Keratinocyte (primary cell): ENCODE measurements around the gene CST4. TPM values are rescaled to one million over a fixed set of nuclear protein-coding genes. Genes with fewer than 3 reads are reported as not detected.

ENCODE experiments used
- DNase-seq: peaks from one replicate; pipeline ENCODE4 v3.0.0-alpha.2; 2011; ENCODE audit warnings: low read depth, missing footprints, low spot score
- FAIRE-seq: peaks from 2 replicates; lab custom pipeline; 2011; peaks lifted over from hg19 to GRCh38; lab: Jason Lieb, UNC
- H2AFZ ChIP-seq: 2 replicates; pipeline ENCODE4 v1.6.0; 2012; ENCODE audit warnings: low read length, control low read depth, inconsistent platforms; ENCODE audit not compliant: control insufficient read depth
- H3K27ac ChIP-seq: 2 replicates; pipeline ENCODE4 v1.5.1; 2011; ENCODE audit warnings: low read length; ENCODE audit not compliant: control insufficient read depth, insufficient read depth
- H3K27me3 ChIP-seq: 3 replicates; pipeline ENCODE4 v1.6.0; 2011; ENCODE audit warnings: low read length; ENCODE audit not compliant: control insufficient read depth, insufficient read depth; ENCODE audit errors: extremely low read depth
- H3K36me3 ChIP-seq, 2 experiments: 2 replicates in 1 of 2; 3 replicates in 1 of 2; pipeline ENCODE4 v1.5.1; 2011; ENCODE audit warnings: low read length in 2 of 2, mild to moderate bottlenecking in 1 of 2; ENCODE audit not compliant: control insufficient read depth in 2 of 2, insufficient read depth in 2 of 2; ENCODE audit errors: extremely low read depth in 1 of 2
- H3K4me1 ChIP-seq: 3 replicates; pipeline ENCODE4 v1.5.1; 2011; ENCODE audit warnings: low read length; ENCODE audit not compliant: control insufficient read depth, insufficient read depth; ENCODE audit errors: extremely low read depth
- H3K4me2 ChIP-seq: 3 replicates; pipeline ENCODE4 v1.6.0; 2011; ENCODE audit warnings: low read depth, low read length; ENCODE audit not compliant: control insufficient read depth, insufficient read depth; ENCODE audit errors: extremely low read depth
- H3K4me3 ChIP-seq, 3 experiments: fragments of 200-600 bp in 1 of 3; sonication (generic) in 1 of 3; 2 replicates in 2 of 3; 3 replicates in 1 of 3; pipeline ENCODE4 v1.5.1; 2011 to 2016; ENCODE audit warnings: low read length in 3 of 3, mild to moderate bottlenecking in 3 of 3, control low read depth in 2 of 3, inconsistent platforms in 1 of 3, low read depth in 1 of 3, mixed read lengths in 1 of 3, mixed run types in 1 of 3, moderate library complexity in 1 of 3; ENCODE audit not compliant: control insufficient read depth in 2 of 3, insufficient read depth in 2 of 3; ENCODE audit errors: extremely low read depth in 1 of 3
- H3K79me2 ChIP-seq: 2 replicates; pipeline ENCODE4 v1.6.0; 2012; ENCODE audit warnings: low read length; ENCODE audit not compliant: control insufficient read depth, insufficient read depth
- H3K9ac ChIP-seq: 3 replicates; pipeline ENCODE4 v1.6.0; 2011; ENCODE audit warnings: low read length; ENCODE audit not compliant: control insufficient read depth, insufficient read depth; ENCODE audit errors: extremely low read depth
- H3K9me1 ChIP-seq: 3 replicates; pipeline ENCODE4 v1.6.0; 2011; ENCODE audit warnings: low read length; ENCODE audit not compliant: control insufficient read depth, insufficient read depth; ENCODE audit errors: extremely low read depth
- H3K9me3 ChIP-seq: 2 replicates; pipeline ENCODE4 v1.5.1; 2012; ENCODE audit warnings: low read depth, low read length; ENCODE audit not compliant: control insufficient read depth
- H4K20me1 ChIP-seq: 3 replicates; pipeline ENCODE4 v1.6.0; 2011; ENCODE audit warnings: low read length; ENCODE audit not compliant: control insufficient read depth, insufficient read depth; ENCODE audit errors: extremely low read depth
- CTCF ChIP-seq, 3 experiments: IDR thresholded peaks in 1 of 3; conservative IDR thresholded peaks in 1 of 3; optimal IDR thresholded peaks in 1 of 3; 2 replicates in 2 of 3; 3 replicates in 1 of 3; pipeline versions ENCODE3 to v1.5.1; 2011; ENCODE audit warnings: low read length in 3 of 3, mild to moderate bottlenecking in 3 of 3, moderate library complexity in 2 of 3, control low read depth in 1 of 3, inconsistent platforms in 1 of 3; ENCODE audit not compliant: insufficient read depth in 2 of 3; ENCODE audit errors: extremely low read depth in 1 of 3
- EZH2 ChIP-seq: IDR thresholded peaks from one replicate; pipeline ENCODE4 v1.6.1; 2012; ENCODE audit warnings: inconsistent platforms, mild to moderate bottlenecking, low read length, moderate library complexity
- dilution Hi-C: fragments of 300-500 bp; cut with MboI; formaldehyde crosslinking; loops from one replicate; pipeline ENCODE4 v1.7.0; 2020; ENCODE audit warnings: low sequenced_read_pairs; ENCODE audit not compliant: extremely low pct_ligation_motif_present
- polyA plus RNA-seq, 5 experiments: library from polyadenylated mRNA; depleted of rRNA in 3 of 5; stranded (reverse) in 3 of 5; stranded (forward) in 1 of 5; unstranded in 1 of 5; fragments of >200 nt; gene quantifications; 1 replicate in 1 of 5; 2 replicates in 3 of 5; 3 replicates in 1 of 5; pipeline versions ENCODE4 v1.2.1 to v1.2.3, GENCODE V29; 2011 to 2012; ENCODE audit warnings: missing spikeins in 2 of 5, low read depth in 1 of 5, low replicate concordance in 1 of 5

Gene CST4
- polyA plus RNA-seq, 1 donor (not counting 4 experiments of a cell fraction or from before 2014, with no cell fraction given): not detected

- no peak for FAIRE-seq
- no peaks in the 10 kb centered on the region for H3K36me3 ChIP-seq
- no peak overlapping the region for H2AFZ ChIP-seq
- H3K9me3 ChIP-seq: no peaks in the 10 kb centered on the region
- no peak overlapping the region for H3K27ac ChIP-seq
- H3K27me3 ChIP-seq: no peaks in the 10 kb centered on the region
- no peaks in the 10 kb centered on the region for H4K20me1 ChIP-seq
- no peak overlapping the region for H3K4me2 ChIP-seq
- no peaks in the 10 kb centered on the region for H3K79me2 ChIP-seq
- TF ChIP-seq EZH2 (no peak), CTCF (optimal IDR thresholded peaks at IDR 0.05 in 1 of 3, IDR thresholded peaks at IDR 0.05 in 1 of 3, conservative IDR thresholded peaks at IDR 0.05 in 1 of 3; ENCODE audit: extremely low read depth in 1 of 3, insufficient read depth in 2 of 3, low read length in 3 of 3) (no peak)
- no peak overlapping the region for H3K4me3 ChIP-seq
- dilution Hi-C loops: no loop called here
- no peaks in the 10 kb centered on the region for H3K9me1 ChIP-seq
- no peaks in the 10 kb centered on the region for H3K4me1 ChIP-seq
- H3K9ac ChIP-seq: no peak overlapping the region
- DNase-seq: no peak
These were observed 38.2 kb upstream of the CST4 start for GRCh38 chr20:23727016-23727415.

DNA sequence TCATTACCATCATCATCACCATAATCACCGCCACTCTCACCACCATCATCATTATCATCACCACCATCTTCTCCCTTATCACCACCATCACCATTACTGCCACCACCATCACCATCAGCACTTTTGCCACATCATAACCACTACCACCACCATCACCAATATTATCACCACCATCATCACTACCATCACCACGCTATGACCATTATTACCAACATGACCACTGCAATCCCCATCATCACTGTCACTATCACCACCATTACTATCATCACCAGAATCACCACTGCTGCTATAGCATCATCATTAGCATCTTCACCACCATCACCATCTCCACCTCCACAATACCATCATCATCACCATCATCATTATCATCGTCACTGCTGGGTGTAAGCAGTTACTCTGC is 36.3 kb upstream of the CST4 start:
- dilution Hi-C loops: no loop called here
- FAIRE-seq: no peak
- no peak overlapping the region for H3K4me3 ChIP-seq
- no peaks in the 10 kb centered on the region for H3K27me3 ChIP-seq
- H3K79me2 ChIP-seq: no peaks in the 10 kb centered on the region
- no peak overlapping the region for H3K9ac ChIP-seq
- H2AFZ ChIP-seq: no peak overlapping the region
- TF ChIP-seq EZH2 (no peak), CTCF (optimal IDR thresholded peaks at IDR 0.05 in 1 of 3, IDR thresholded peaks at IDR 0.05 in 1 of 3, conservative IDR thresholded peaks at IDR 0.05 in 1 of 3; ENCODE audit: extremely low read depth in 1 of 3, insufficient read depth in 2 of 3, low read length in 3 of 3) (no peak)
- DNase-seq: no peak
- no peak overlapping the region for H3K4me2 ChIP-seq
- H3K27ac ChIP-seq: no peak overlapping the region
- H3K36me3 ChIP-seq: no peaks in the 10 kb centered on the region
- no peaks in the 10 kb centered on the region for H3K9me3 ChIP-seq
- no peaks in the 10 kb centered on the region for H3K4me1 ChIP-seq
- no peaks in the 10 kb centered on the region for H3K9me1 ChIP-seq
- no peaks in the 10 kb centered on the region for H4K20me1 ChIP-seq
